Measurements from ENCODE around the gene SPDYC.
"Not testable (repeated sequence)": the region's sequence is repeated elsewhere in the genome, so short reads cannot be mapped to it uniquely, and the experiment has no call there.

The SPDYC gene

DNA sequence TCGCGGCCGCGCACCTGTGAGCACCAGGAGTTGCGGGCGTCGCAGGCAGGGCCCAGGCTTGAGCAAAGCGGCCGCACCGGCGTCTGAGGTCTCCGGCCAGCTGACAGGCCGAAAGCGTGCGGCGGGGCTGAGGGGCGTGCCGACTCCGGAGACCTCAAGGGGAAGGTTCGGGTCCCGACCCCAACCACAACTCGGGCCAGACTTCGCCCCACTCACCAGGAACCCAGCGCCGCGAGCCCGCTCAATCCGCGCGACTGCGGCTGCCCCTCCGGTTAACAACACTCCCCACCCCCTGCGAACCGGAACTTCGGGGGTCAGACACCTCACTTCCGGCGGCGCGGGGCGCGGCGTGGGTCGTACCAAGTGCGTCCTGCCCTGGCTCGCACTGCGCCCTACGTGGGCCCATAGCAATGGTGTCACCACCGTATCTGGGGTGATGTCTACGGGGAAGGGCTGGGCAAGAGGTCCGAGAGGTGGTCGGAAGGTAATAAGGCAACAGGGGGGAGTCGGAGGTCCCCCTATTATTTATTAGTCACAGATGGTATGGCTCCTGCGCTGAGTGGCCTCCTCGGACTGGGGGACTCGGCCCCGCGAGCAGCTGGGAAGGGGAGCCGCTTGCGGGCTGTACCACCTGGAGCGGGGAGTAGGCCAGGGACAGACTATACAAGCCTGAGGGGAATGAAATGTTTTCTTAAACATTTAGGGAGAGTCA is 35.6 kb upstream of the SPDYC start, which contains the start of gene SYVN1:
TSS of gene SYVN1 (minus strand) at position 280 of the 712 bp plus-strand sequence. CDS start 918 bp downstream, outside the sequence.
- DNase-seq (ENCODE audit: low read depth): peak; percentile 88

DNA sequence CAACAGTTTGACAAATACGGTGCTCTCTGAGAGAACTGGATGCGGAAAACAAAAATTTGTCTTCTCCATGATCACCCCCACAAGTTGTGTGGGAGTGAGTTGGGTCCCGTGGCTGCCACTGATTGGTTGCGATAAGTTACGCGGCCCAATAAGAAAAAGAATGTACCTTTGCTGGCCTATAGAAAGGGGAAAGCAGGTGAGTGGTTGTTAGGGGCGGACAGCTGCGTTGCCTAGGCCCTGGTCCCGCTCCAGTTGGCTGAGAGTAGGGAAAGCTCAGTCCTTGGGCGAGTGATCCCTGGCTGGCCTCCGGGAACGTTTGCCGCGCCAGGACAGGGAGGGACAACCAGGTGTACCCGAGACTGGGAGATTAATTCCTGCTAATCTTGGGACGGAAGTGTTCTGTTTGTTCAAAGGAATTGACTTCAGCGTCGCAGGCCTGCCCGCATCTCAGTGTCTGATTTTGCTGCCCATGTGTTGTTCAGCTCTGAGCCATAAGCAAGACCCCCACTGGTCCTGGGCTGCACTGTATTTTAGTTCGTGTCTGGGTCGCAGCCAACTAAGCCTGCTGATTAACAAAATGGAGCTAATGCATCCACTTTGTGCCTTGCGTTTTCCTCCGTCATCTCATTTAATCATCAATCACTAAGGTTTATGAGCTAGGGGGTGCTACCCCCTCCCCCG is 34.9 kb upstream of the SPDYC start:
- DNase-seq (ENCODE audit: low read depth): peak; percentile 98

DNA sequence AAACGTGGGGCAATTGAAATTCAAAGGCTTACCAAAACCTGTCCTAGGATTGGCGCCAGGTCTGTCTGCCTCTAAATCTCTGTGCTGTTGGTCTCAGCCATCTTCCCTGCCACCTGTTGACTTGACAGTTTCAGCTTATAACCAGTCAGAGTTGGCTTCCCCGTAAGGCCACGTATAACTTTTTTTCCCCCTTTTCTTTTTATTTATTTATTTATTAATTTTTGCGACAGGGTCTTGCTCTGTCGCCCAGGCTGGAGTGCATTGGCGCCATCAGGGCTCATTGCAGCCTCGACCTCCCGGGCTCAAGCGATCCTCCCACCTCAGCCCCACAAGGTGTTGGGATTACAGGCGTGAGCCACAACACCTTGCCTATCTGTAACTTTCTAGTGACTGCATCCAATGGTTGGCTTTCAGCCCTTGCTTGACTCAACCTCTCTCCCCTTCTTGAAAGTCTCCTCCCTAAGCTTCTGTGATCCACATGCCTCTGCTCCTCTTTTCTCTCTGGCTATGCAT is 34.3 kb upstream of the SPDYC start:
- no peak for DNase-seq (ENCODE audit: low read depth)

DNA sequence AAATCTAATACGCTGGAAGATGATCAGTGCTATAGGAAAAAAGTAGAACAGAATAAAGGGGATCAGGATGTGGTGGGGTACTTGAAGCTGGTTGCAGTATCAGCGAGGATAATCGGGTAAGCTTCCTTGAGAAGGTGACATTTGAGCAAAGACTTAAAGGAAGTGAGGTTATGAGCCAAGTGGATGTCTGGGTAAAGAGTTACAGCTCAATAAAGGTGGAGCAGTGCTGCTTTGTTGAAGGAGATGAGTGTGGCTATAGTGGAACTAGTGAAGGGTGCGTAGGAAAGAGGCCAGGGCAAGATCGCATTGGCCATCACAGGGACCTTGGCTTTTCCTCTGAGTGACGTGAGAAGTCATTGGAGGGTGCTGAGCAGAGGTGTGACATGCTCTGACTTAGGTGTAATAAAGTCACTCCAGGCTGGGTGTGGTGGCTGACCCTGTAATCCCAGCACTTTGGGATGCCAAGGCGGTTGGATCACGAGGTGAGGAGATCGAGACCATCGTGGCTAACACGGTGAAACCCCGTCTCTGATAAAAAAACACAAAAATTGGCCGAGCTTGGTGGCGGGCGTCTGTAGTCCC is 33.4 kb upstream of the SPDYC start:
- no peak for DNase-seq (ENCODE audit: low read depth)

DNA sequence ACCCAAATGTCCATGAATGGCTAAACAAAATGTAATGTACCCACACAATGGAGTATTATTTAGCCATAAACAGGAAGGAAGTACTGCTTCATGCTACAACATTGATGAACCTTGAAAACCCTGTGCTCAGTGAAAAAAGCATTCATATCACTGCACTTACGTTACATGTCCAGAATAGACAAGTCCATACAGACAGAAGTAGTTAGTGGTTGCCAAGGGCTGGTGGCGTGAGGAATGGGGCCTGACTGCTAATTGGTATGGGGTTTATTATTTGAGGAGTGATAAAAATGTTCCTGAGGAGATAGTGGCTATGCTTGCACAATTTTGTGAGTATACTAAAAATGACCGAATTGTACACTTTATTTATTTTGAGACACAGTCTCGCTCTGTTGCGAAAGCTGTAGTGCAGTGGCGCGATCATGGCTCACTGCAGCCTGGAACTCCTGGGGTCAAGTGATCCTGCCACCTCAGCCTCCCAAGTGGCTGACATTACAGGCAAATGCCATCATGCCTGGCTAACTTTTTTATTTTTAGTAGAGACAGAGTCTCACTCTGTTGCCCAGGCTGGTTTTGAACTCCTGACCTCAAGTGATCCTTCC is 28.0 kb upstream of the SPDYC start:
- no peak for DNase-seq (ENCODE audit: low read depth)

DNA sequence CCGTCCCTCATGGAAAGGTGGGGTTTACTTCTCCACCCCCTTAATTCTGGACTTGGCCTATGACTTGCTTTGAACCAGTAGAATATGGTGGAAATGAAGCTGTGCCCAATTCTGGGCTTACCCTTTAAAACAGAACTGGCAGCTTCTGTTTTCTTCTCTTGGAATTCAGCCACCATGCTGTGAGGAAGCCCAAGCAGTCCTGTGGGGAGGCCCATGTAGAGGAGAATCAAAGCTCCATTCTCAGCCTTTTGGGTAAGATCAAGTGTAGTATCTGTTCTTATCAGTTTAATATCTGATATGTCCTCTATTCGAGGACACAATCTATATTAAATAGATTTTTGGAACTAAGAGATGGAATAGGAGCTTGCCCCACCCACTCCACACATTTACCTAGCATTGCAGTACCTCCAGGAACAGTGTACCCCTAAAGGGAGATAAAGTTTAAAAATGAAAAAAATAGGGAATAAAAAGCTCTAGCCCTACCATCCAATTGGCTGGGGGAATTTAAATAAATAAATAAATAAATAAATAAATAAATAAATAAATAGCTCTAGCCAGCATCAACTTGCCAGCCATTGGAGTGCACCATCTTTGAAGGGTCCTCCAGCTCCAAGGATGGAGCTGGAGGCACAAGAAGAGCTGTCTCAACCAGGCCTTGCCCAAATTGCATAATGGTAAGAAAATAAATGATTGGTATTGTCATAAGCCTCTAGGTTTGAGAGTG is 22.5 kb upstream of the SPDYC start:
- DNase-seq (ENCODE audit: low read depth): no peak

DNA sequence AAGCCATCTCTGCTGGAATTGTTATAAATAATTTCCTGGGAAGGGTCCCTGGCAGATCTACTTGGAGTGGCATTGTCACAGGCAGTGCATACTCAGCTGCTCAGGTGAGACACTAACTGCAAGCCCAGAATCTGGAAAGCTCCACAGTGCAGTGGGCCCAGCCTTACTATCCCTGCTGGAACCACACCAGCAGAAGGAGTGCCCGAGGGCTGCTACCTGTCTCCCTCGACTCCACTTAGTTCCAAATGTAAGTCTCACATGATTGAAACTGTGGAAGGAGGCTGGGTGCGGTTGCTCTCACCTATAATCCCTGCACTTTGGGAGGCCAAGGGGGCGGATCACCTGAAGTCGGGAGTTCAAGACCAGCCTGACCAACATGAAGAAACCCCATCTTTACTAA is 21.4 kb upstream of the SPDYC start:
- no peak for DNase-seq (ENCODE audit: low read depth)

DNA sequence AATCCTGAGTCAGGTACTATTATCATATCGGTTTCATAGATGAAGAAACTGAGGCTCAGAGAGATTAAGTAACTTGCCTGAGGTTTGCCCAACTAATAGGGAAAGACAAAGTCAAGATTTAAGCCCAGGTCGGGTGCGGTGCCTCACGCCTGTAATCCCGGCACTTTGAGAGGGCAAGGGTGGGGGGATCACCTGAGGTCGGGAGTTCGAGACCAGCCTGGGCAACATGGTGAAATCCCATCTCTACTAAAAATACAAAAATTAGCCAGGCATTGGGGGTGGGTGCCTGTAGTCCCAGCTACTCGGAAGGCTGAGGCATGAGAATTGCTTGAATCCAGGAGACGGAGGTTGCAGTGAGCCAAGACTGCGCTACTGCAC is 19.9 kb upstream of the SPDYC start:
- DNase-seq (ENCODE audit: low read depth): not testable (repeated sequence)

DNA sequence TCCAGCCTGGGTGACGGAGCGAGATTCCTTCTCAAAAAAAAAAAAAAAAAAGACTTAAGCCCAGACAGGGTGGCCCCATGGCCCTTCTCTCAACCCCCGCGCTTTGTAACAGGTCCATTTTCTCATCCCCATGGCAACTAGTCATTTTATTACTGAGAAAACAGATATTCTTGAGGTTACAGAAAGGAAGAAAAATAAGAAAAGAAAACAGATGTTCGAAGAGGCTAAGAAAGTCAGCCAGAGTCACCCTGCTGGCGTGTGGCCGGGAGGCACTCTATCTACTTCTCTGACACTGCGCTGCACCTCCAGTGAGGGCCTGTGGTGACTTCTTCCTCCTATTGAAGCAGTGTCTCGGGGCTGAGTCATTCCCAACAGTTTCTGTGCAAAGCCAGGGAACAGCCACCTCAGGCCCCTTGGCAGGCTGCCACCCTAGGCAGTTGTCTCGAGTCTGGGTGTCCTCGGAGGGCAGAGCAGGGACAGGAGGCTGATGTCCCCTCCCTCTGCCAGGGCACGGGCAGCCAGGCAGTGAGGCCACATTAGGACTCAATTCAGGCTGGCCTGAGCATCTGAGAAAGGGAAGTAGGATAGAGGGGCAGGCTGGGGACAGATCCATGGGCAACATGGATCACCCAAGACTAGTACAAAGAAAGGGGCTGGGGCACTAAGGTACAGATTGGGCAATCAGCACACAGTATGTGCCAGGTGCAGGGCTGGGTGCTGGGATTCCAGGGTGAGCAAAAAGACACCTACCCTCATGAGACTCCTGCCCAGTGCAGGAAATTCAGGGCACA is 19.3 kb upstream of the SPDYC start:
- peak; percentile 97 for DNase-seq (ENCODE audit: low read depth)

DNA sequence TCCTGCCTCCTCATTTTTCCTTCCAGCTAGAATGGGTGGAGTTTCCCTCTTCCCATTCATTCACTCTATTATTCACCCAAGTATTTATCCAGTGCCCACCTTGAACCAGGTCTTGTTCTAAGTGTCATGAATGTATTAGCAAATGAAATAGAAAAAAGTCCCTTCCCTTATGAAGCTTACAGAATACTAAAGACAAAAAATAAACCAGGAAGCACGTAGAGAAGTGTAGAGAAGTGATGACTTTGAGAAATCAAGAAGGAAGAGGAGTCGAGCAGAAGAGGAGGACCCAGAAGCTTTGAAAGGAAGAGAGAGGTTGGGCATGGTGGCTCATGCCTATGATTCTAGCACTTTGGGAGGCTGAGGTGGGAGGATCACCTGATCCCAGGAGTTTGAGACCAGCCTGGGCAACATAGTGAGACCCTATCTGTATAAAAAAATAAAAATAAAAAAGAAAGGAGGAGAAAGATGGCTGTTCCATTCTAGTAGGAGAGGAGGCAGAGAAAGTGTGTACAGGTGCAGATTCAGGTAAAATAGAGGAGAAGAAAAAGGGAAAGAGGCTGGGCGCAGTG is 18.6 kb upstream of the SPDYC start:
- no peak for DNase-seq (ENCODE audit: low read depth)

DNA sequence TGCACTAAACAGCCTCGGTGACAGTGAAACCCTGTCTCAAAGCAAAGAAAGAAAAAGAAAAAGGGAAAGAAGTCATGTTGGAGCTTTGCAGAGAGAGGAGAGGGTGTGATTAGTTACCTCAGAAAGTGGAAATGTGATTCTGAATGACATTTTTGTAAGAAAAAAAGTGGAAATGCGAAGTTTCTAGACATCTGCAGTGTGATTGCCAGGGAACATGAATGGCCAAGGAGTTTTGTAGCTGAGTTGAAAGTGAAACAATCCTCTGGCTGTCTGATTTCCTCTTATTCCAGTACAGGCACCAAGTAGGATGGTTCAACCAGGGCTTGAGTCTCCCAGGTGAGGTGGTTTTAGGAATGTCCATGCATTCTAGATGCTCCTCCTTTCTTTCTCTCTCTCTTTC is 17.9 kb upstream of the SPDYC start:
- DNase-seq (ENCODE audit: low read depth): no peak

DNA sequence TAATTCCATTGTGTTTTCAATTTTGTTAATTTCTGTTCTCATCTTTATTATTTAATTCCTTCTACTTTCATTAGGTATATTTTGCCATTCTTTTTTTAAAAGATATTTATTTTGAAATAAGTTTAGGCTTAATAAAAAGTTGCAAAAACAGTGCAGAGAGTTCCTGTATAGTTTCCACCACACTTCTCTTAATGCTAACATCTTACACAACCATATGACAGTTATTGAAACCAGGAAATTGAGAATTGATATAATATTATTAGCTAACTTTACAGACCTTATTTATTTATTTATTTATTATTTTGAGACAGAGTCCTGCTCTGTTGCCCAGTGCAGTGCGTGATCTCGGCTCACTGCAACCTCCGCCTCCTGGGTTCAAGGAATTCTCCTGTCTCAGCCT is 13.8 kb upstream of the SPDYC start:
- DNase-seq (ENCODE audit: low read depth): no peak

DNA sequence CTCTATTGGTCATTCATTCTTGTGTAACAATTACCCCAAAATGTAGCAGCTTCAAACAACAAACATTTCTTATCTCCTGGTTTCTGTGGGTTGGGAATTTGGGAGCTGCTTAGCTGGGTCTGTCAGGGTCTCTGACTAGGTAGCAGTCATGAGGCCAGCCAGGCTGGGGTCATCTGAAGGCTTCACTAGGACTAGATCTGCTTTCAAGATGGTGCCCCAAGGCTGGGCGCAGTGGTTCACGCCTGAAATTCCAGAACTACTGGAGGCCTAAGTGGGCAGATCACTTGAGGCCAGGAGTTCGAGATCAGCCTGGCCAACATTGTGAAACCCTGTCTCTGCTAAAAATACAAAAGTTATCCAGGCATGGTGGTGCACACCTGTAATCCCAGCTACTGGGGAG is 13.1 kb upstream of the SPDYC start:
- DNase-seq (ENCODE audit: low read depth): no peak

DNA sequence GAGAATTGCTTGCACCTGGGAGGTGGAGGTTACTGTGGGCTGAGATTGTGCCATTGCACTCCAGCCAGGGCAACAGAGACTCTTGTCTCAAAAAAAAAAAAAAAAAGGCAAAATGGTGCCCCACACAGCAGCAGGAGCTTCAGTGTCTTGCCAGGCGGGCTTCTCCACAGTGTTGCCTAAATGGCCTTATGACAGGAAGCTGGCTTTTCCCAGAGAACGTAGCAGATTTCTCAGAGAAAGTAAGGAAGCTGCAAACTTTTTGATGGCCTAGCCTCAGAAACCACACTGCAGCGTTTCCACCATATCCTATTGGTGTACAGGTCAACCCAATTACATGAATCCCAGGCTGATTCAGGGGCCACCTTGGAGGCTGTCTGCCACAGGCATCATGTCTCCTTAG is 12.7 kb upstream of the SPDYC start:
- DNase-seq (ENCODE audit: low read depth): no peak

DNA sequence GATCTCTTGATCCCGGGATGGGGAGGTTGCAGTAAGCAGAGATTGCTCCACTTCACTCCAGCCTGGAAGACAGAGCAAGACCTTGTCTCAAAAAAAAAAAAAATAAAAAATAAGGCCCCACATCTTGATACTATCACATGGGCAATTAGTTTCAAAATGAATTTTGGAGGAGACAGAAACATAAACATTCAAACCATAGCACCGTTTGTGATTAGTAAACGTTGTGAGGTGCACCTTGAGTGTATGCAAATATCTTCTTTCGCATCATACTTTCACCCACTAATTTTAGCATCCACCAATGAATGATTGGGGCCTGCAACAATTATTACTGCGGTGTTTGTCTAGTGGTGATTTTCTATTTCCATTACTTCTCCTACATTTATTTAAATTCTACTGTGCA is 11.0 kb upstream of the SPDYC start:
- no peak for DNase-seq (ENCODE audit: low read depth)

DNA sequence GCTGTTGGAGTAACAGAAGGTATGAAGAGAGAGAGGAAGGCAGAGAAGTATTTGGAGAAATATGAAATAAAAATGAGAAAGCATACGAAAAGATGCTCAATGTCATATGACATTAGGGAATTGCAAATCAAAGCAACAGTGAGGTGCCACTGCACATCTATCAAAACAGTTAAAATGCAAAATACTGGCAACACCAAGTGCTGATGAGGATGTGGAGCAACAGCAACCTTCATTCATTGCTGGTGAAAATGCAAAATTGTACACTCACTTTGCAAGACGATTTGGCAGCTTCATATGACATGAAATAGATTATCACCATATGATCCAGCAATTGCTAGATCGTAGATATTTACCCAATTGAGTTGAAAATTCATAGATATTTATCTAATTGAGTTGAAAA is 9.4 kb upstream of the SPDYC start:
- no peak for DNase-seq (ENCODE audit: low read depth)

DNA sequence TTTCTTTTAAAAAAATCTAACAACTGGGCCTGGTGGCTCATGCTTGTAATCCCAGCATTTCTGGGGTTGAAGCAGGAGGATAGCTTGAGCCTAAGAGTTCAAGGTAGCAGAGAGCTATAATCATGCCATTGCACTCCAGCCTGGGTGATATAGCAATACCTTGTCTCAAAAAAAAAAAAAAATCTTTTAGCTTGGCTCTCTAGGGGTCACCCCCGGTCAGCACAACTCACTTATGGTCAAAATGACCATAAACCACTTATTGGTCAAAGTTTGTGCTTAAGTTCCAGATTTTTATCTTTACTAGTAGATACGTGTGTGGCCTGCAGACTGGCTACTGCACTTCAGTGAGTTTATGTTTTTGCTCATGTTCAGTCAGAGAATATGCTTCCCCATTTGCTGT is 6.3 kb upstream of the SPDYC start:
- no peak for DNase-seq (ENCODE audit: low read depth)

DNA sequence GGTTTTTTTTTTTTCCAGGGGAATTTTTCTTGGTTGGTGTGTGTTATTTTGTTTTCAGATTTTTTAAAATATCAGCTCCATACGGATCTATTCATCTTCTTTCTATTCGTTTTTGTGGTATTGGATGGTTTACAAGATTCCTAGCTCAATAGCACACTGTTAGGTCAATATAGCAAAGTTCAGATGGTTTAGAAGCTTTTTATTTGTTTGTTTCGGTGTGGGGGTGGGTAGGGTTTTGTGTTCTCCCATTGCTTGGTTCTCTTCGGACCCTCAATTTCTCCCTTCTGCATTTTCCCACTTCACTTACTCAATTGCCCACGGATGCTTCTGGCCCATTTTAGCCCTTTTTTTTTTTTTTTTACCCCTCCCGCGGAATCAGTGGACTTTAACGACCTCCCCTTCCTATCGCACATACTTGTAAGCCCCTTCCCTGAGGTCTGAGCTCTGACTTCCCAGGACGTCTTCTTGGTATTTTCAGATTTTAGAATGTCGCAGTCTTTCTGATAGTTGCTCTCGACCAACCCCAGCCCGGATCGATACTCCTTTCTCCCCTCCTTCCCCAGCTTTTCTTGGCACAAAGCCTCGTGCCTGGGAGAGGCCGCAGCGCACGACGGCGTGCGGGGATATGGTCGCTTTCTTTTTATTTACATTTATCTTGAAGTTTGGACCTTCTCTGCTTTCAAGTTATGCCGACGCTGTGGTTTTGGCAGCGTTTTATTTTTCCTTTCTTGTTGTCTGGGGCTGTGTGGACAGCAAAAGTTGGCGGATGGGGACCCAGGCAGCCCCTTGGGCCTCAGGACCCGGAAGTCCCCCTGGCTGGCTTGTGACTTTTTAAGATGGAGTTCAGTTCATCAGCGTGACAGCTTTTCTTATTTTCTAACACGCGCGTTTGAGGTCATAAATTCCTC is 4.4 kb upstream of the SPDYC start:
- DNase-seq (ENCODE audit: low read depth): no peak

DNA sequence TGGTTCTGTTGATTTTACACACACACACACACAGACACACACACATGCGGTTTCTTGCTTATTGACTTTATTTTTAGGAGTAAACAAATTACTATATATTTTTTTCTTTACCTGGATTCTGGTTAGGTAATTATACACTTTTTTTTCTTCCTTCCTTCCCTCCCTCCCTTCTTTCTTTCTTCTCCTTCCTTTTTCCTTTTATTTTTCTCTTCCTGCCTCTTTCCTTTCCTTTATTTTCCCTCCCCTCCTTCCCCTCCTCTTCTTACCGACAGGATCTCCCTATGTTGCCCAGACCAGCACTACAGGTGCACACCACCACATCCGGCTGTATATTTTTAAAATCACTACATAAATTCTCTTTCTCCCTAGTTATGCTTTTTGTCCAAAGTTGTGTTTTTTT is 3.1 kb upstream of the SPDYC start:
- DNase-seq (ENCODE audit: low read depth): no peak

DNA sequence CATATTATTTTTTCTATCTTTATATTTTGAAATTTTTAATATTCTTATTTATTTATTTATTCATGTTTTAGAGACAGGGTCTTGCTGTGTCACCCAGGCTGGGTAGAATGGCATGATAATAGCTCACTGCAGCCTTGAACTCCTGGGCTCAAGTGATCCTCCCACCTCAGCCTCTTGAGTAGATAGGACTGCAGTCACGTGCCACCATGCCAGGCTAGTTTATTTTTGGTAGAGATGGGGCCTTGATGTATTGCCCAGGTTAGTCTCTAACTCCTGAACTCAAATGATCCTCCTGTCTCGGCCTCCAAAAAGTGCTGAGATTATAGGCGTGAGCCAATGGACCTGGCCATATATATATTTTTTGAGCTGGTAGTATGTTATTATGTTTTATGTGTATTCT is 2.4 kb upstream of the SPDYC start:
- no peak for DNase-seq (ENCODE audit: low read depth)
